Epithelial cell of esophagus (primary cell): ENCODE data around the gene NBEAL2.

ENCODE experiments used
- DNase-seq: peaks from one replicate; pipeline ENCODE4 v3.0.0; 2010; ENCODE audit warnings: low read depth
- H3K4me3 ChIP-seq: 2 replicates; pipeline ENCODE4 v1.5.1; 2011; ENCODE audit warnings: mild to moderate bottlenecking, low read length, control low read depth
- CTCF ChIP-seq: IDR thresholded peaks from 2 replicates; pipeline ENCODE4 v1.5.1; 2011; ENCODE audit warnings: low read depth, mild to moderate bottlenecking, low read length, control low read depth, inconsistent platforms; ENCODE audit not compliant: insufficient read depth; ENCODE audit errors: missing control alignments

The NBEAL2 gene

DNA sequence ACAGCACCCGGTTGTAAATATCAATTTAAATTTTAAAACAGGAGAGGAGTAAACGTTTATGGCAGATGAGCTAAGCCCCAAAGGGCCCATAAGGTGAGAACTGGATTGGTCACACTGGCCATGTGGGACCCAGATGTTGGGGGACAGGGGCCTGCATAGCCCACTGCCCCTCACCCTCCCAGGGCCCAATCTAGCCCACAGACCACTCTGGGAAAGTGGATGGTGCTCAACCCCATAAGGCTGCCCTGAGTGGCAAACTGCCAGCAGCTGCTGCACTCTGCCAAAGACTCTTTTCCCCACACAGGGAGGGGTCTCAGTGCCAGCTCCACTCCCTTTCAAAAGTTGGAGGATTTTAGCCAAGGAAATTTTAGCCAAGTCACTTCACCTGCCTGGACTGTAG is 45.4 kb upstream of the NBEAL2 start:
- TF ChIP-seq CTCF: no peak
- no peak for DNase-seq
- H3K4me3 ChIP-seq: no peak overlapping the region

DNA sequence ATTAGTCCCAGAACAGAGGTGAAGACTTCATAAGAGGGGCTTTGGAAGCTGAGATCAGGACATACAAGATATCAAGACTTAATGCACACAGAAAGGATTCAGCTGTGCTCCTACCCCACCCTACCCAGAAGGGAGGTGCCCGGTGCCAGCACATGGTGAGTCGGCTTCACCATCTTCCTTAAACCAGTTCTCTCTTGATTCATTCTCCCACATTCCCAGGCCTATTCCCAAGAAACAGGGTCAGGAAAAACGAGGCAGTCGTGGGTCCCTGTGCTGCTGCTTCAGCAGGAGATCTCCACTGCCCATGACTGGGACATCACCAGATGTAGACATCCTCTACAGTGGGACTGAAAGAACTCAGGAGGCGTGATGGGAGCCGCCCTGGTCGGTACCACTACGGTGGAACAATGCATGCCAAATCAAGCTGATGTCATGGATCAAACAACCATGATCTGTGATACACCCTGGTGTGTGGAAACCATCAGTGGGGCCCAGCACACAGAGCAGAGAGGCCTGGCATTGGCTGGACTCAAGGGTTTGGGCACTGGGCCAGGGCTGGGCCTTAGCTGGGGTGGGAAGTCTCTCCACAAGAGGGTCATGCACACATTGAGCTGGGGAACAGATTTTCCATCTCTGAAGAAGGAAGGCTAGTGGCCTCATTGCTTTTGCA is 44.8 kb upstream of the NBEAL2 start:
- no peak for TF ChIP-seq CTCF
- DNase-seq: peak; percentile 92
- no peak overlapping the region for H3K4me3 ChIP-seq

GRCh38 chr3:46935168-46935858 is 44.2 kb upstream of the NBEAL2 start:
- peak; percentile 94 for DNase-seq
- peak; percentile 80 for TF ChIP-seq CTCF
- H3K4me3 ChIP-seq: no peak overlapping the region

- no peak overlapping the region for H3K4me3 ChIP-seq
- DNase-seq: no peak
- TF ChIP-seq CTCF: no peak
These were observed 43.4 kb upstream of the NBEAL2 start for GRCh38 chr3:46935989-46936558.

DNA sequence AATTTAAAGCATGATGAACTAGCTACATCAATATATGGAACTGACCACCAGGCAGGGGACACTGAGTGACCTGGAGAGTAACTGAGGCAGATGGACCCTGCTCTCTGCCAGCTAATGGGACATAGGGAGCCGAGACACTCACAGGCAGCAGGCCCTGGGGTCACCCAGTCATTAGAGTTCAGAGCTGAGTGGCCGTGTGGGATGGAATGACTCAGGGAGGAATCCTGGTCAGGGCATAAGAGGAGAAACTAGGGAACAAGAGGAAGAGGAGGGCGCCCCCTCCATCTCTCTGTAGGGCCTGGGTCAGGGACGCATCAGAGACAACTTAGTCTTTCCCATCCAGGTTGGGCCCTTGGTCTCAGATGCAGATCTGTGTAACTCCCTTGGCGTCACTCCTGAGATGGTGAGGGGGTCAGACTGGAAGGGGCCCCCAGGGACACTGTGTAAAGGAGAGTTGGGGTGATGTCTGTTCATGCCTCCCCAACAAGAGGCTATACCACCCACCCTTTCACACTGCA is 42.7 kb upstream of the NBEAL2 start:
- no peak for TF ChIP-seq CTCF
- no peak for DNase-seq
- H3K4me3 ChIP-seq: no peak overlapping the region

DNA sequence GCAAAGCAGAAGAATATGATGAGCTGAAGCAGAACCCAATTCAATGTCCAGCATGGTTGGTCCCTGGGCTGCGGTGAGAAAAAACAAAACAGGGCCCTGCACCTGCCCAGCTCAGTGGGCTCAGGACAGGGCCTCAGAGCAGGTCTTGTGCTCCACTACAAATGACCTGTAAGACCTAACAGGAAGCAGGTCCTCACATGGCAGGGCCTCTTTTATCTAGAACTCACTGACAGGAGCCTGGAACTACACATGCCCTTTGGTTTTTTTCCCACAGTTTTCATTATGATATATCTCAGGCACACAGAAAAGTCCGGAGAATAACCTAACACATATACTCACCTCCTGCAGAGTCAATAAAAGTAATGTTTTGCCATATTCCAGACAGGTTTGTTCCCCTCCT is 41.3 kb upstream of the NBEAL2 start:
- TF ChIP-seq CTCF: no peak
- no peak overlapping the region for H3K4me3 ChIP-seq
- no peak for DNase-seq
